ENCODE data around the gene STAB1. TPM values are rescaled to one million over a fixed set of nuclear protein-coding genes. Genes with fewer than 3 reads are reported as not detected.

Gene STAB1
- total and polyA plus RNA-seq, 5 experiments from 2014 or later, result 6.1 to 9.8 TPM; not detected in 3

DNA sequence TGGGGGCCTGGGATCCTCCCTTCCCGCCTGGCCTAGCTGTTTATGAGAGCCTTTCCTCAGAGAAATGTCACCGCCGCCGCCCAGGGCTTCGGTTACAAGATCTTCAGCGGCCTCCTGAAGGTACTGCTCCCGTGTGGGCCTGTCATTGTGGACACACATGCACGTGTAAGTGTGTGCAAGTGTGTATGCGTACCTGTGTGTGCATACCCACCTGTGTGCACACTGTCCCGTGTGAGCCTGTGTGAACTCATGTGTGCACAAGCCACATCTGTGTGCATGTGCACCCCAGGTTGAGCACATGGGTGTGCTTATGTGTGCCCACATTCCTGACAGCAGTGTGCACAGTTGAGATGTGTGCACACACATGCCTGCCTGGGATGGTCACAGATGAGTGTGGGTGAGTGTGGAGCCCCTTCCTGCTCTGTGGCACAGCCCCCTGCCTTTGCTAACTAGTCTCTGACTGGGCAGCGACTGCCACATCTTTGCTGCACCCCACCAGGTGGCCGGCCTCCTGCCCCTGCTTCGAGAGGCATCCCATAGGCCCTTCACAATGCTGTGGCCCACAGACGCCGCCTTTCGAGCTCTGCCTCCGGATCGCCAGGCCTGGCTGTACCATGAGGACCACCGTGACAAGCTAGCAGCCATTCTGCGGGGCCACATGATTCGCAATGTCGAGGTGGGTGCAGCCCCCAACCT, 24.5 kb downstream of the STAB1 start:
- ATAC-seq, result no peak
- Mint-ChIP-seq H3K4me3 (no peak overlapping the region), H3K27ac (no peak overlapping the region), H3K9me3 (no peaks in the 10 kb centered on the region), H3K27me3 (no peaks in the 10 kb centered on the region), H3K36me3 (no peaks in the 10 kb centered on the region), H3K4me1 (peaks cover 0 to 3% (median 0%) of the 10 kb centered on the region in 4 donors)
- POLR2A ChIA-PET, result no interaction called here
- DNase-seq, result no peak

- Mint-ChIP-seq H3K9me3 (no peaks in the 10 kb centered on the region), H3K36me3 (no peaks in the 10 kb centered on the region), H3K27ac (no peak overlapping the region), H3K4me1 (peaks cover 0 to 3% (median 0%) of the 10 kb centered on the region in 4 donors), H3K27me3 (no peaks in the 10 kb centered on the region), H3K4me3 (no peak overlapping the region)
- ATAC-seq (no peak), DNase-seq (no peak)
- POLR2A ChIA-PET, result no interaction called here
Measured at GRCh38 chr3:52520141-52520667, 25.1 kb downstream of the STAB1 start.

DNA sequence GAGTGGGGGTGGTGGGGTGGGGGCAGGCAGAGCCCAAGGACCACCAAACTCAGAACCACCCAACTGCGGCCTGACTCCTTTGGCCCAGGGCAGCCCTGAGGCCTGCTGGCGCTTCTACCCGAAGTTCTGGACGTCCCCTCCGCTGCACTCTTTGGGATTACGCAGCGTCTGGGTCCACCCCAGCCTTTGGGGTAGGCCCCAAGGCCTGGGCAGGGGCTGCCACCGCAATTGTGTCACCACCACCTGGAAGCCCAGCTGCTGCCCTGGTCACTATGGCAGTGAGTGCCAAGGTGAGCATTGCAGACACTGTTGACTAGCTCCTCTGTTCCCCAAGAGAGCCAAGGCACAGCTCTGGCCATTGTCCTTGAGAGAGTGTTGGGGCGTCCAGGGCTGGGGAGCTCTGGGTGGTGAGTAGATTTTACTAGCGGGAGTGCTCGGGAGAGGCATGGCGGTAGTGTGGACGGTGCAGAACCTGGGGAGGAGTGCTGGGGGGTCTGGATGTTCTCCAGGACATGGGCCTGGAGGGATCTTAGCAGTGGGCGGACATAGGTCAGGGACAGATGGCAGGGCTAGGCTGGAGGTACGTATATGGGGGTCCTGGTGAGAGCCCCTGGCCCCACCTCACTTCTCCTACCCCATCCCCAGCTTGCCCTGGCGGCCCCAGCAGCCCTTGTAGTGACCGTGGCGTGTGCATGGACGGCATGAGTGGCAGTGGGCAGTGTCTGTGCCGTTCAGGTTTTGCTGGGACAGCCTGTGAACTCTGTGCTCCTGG, 25.8 kb downstream of the STAB1 start:
- DNase-seq (no peak), ATAC-seq (no peak)
- POLR2A ChIA-PET, result no interaction called here
- Mint-ChIP-seq H3K4me1 (peaks cover 0 to 3% (median 0%) of the 10 kb centered on the region in 4 donors), H3K27ac (peak overlapping the region in 1 of 10 donors; percentile 18), H3K27me3 (no peaks in the 10 kb centered on the region), H3K9me3 (no peaks in the 10 kb centered on the region), H3K4me3 (no peak overlapping the region), H3K36me3 (no peaks in the 10 kb centered on the region)

DNA sequence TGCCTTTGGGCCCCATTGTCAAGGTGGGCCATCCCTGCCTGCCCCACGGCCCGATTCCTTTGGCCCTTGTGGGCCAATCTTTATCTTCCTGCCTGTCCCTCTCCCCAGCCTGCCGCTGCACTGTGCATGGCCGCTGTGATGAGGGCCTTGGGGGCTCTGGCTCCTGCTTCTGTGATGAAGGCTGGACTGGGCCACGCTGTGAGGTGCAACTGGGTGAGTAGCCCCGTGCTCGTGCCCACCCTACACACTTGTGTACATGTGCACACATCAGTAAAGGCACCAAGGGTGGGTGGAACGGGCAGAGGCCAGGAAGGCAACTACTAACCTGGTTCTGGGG, 26.3 kb downstream of the STAB1 start:
- Mint-ChIP-seq H3K36me3 (no peaks in the 10 kb centered on the region), H3K4me1 (peaks cover 0 to 3% (median 0%) of the 10 kb centered on the region in 4 donors), H3K9me3 (no peaks in the 10 kb centered on the region), H3K27ac (no peak overlapping the region), H3K4me3 (no peak overlapping the region), H3K27me3 (no peaks in the 10 kb centered on the region)
- ATAC-seq (no peak), DNase-seq (no peak)
- POLR2A ChIA-PET, result no interaction called here

DNA sequence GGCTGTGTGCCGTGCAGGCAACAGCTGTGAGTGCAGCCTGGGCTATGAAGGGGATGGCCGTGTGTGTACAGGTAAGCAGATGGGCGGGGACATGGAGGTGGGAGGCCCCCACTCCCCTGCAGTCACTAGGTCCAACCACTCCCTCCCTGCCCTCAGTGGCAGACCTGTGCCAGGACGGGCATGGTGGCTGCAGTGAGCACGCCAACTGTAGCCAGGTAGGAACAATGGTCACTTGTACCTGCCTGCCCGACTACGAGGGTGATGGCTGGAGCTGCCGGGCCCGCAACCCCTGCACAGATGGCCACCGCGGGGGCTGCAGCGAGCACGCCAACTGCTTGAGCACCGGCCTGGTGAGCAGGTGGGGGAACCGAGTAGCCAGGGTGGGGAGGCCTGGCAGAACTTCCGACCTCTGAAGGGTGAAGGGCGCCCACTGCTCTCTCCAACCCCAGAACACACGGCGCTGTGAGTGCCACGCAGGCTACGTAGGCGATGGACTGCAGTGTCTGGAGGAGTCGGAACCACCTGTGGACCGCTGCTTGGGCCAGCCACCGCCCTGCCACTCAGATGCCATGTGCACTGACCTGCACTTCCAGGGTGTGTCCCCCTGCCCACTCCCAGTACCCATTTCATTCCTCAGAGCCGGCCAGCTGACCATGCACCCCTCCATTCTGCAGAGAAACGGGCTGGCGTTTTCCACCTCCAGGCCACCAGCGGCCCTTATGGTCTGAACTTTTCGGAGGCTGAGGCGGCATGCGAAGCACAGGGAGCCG, 26.9 kb downstream of the STAB1 start:
- Mint-ChIP-seq H3K27ac (no peak overlapping the region), H3K36me3 (no peaks in the 10 kb centered on the region), H3K9me3 (no peaks in the 10 kb centered on the region), H3K4me1 (peaks cover 0 to 3% (median 0%) of the 10 kb centered on the region in 4 donors), H3K27me3 (no peaks in the 10 kb centered on the region), H3K4me3 (no peak overlapping the region)
- ATAC-seq (no peak), DNase-seq (peak in 1 of 10 donors; percentile 59)
- POLR2A ChIA-PET, result no interaction called here

GRCh38 chr3:52522651-52523251, 27.6 kb downstream of the STAB1 start:
- no peaks in the 10 kb centered on the region for H3K9me3 Mint-ChIP-seq
- H3K4me1 Mint-ChIP-seq, result peaks cover 0 to 3% (median 0%) of the 10 kb centered on the region in 4 donors
- DNase-seq (peak in 1 of 10 donors; percentile 54), ATAC-seq (no peak)
- no peaks in the 10 kb centered on the region for H3K36me3 Mint-ChIP-seq
- POLR2A ChIA-PET, result no interaction called here
- H3K4me3 Mint-ChIP-seq, result no peak overlapping the region
- H3K27ac Mint-ChIP-seq, result no peak overlapping the region
- no peaks in the 10 kb centered on the region for H3K27me3 Mint-ChIP-seq

- ATAC-seq (no peak), DNase-seq (peak in 1 of 10 donors; percentile 36)
- Mint-ChIP-seq H3K27me3 (no peaks in the 10 kb centered on the region), H3K36me3 (no peaks in the 10 kb centered on the region), H3K4me3 (no peak overlapping the region), H3K4me1 (peaks cover 0 to 3% (median 0%) of the 10 kb centered on the region in 4 donors), H3K27ac (no peak overlapping the region), H3K9me3 (no peaks in the 10 kb centered on the region)
- POLR2A ChIA-PET, result no interaction called here
Measured at GRCh38 chr3:52523386-52524257, 28.5 kb downstream of the STAB1 start.

DNA sequence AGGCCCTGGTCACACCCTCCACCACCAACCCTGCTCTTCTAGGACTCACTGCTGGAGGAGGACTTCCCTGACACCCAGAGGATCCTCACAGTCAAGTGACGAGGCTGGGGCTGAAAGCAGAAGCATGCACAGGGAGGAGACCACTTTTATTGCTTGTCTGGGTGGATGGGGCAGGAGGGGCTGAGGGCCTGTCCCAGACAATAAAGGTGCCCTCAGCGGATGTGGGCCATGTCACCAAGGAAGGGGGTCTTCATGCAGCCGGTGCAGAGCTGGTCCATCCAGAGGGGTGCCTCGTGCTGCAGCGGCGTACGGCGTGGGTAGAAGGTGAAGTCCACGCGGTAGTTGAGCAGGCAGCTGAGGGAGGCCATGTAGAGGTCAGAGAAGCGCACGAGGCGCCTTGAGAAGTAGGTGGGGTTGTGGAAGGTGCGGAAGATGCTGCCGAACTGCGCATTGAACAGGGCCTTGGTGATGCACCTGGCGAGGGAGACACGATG, 29.2 kb downstream of the STAB1 start:
- Mint-ChIP-seq H3K4me3 (no peak overlapping the region), H3K9me3 (no peaks in the 10 kb centered on the region), H3K36me3 (no peaks in the 10 kb centered on the region), H3K4me1 (peaks cover 0 to 3% (median 0%) of the 10 kb centered on the region in 4 donors), H3K27ac (peak overlapping the region in 2 of 10 donors; percentile 32 to 83), H3K27me3 (no peaks in the 10 kb centered on the region)
- POLR2A ChIA-PET, result no interaction called here
- DNase-seq, result peak in 1 of 10 donors; percentile 50
- ATAC-seq, result no peak

GRCh38 chr3:52524752-52525679, 29.9 kb downstream of the STAB1 start:
- H3K9me3 Mint-ChIP-seq, result no peaks in the 10 kb centered on the region
- ATAC-seq, result no peak
- no peaks in the 10 kb centered on the region for H3K36me3 Mint-ChIP-seq
- H3K4me3 Mint-ChIP-seq, result no peak overlapping the region
- POLR2A ChIA-PET, result no interaction called here
- DNase-seq, result peak in 1 of 10 donors; percentile 40
- peak overlapping the region in 1 of 10 donors; percentile 62 for H3K27ac Mint-ChIP-seq
- no peaks in the 10 kb centered on the region for H3K27me3 Mint-ChIP-seq
- H3K4me1 Mint-ChIP-seq, result peaks cover 0 to 3% (median 0%) of the 10 kb centered on the region in 4 donors

DNA sequence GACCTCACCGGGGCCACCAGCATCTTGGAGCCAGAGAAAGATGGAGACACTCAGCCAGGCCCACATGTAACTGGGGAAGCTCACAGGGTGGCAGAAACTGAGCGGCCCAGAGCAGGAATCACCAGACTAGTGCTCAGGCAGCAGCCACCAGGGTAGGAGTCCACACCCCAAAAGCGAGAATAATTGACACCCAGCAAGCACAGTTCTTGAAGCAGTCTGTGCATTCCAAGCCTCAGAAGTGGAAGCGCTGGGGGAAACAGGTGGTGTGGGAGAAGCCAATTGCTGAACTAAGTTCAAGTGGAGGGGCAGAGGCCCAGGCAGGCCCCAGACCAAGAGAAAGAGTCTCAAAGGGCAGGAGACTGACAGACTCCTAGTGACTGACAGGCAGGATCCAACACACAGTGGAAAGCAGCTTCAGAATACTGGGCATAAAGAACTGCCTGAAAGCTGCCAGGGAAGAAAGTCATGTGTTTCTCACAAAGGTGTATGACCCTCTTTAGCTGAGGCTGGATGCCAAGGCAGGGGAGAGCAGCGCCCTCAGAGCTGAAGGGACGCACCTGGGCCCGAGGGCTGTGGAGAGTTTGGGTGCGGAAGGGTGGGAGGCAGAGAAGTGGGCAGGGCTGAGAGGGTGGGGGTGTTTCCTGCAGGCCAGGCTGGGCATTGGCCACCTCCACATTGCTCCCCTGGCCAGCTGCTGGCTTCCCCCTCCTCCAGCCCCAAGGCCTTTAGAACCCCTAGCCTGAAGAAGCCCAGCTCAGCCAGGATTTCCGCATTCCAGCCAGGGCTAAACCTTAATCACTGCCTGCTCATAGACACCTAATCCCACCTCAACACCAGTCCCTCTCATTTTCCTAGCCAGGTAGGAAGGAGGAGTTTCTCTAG, 30.8 kb downstream of the STAB1 start:
- POLR2A ChIA-PET, result no interaction called here
- DNase-seq (peak in 1 of 10 donors; percentile 32), ATAC-seq (no peak)
- Mint-ChIP-seq H3K4me3 (no peak overlapping the region), H3K9me3 (no peaks in the 10 kb centered on the region), H3K27ac (peak overlapping the region in 2 of 10 donors; percentile 53 to 62), H3K27me3 (no peaks in the 10 kb centered on the region), H3K4me1 (peaks cover 0 to 5% (median 0%) of the 10 kb centered on the region in 4 donors), H3K36me3 (no peaks in the 10 kb centered on the region)
